Myometrial cell (primary cell): Measurements from ENCODE around the gene SKP2. TPM values are rescaled to one million over a fixed set of nuclear protein-coding genes. Genes with fewer than 3 reads are reported as not detected.

Experiments
- total RNA-seq: library from RNA; depleted of rRNA; stranded (reverse); fragments of >200 nt; gene quantifications from 2 replicates; pipeline ENCODE4 v1.2.3, GENCODE V29; 2015

The SKP2 gene
- 28.2 and 28.3 TPM in 2 replicates for total RNA-seq

DNA sequence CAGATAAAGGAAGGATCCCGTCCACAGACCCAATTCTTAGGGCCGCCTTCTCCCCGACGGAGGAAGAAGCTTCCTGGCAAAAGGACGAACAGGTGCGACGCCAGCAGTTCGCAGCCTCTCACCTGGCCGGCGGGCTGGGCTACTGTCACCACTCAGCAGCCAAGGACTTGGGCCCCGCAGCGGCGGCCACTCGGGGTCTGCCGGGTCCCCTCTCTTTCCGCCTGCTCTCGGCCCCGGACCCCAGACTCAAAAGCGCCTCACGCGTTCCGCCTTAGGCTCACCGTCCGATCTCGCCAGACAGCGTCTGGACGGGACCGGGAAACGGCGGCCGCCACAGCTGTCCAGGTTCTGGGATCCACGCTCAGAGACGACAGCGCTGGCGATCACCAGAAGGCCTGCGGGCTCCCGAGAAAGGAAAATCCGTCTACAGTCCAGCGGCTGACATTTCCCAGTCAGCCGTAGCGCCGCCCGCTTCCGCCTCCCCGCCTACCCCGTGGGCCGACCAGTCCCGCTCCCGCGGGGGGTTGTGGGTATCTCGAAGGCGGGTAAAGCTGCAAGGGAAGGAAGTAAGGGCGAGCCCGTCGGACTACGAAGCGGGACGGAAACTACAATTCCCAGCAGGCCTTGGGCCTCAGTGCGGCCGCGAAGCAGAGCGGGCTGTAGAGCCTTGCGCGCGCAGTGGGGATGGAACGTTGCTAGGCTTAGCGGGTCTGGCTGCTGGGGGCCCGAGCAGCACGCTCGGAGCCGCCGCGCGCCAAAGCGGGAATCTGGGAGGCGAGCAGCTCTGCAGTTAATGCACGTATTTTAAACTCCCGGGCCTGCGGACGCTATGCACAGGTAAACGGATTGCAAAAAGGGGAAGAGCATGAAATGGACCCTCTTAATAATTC is at the start of gene SKP2, which contains the start of gene LMBRD2:
SKP2 (plus strand) TSS at position 678 of the 890 bp plus-strand sequence; CDS start at position 830, 152 bp downstream.
LMBRD2 (minus strand) TSS at position 454 of the 890 bp plus-strand sequence. CDS start 8,538 bp downstream, outside the sequence.

Other genes with a start within 250 kb of the SKP2 start
- not detected in 2 replicates for gene CAPSL, start 213.5 kb upstream of the SKP2 start, total RNA-seq
- not detected in 2 replicates for gene UGT3A1, start 160.7 kb upstream of the SKP2 start, total RNA-seq
- not detected in 2 replicates for gene UGT3A2, start 85.2 kb upstream of the SKP2 start, total RNA-seq
- gene LMBRD2, start 224 bp upstream of the SKP2 start, total RNA-seq, result 6.6 and 8.5 TPM in 2 replicates
- gene NADK2, start 89.8 kb downstream of the SKP2 start, total RNA-seq, result 20.0 and 21.0 TPM in 2 replicates
- gene RANBP3L, start 149.8 kb downstream of the SKP2 start, total RNA-seq, result not detected in 2 replicates